ENCODE data around the gene NUDT22.

The NUDT22 gene

GRCh38 chr11:64276653-64277431 is 50.8 kb downstream of the NUDT22 start:
- Histone ChIP-seq H3K36me3 (ENCODE audit: insufficient read depth, low read depth, low read length) (peaks cover 6% of the 10 kb centered on the region; the same call in 1 of the 2 replicates), H3K4me3 (ENCODE audit: low read length) (no peak overlapping the region), H3K9me3 (ENCODE audit: insufficient read depth, low read depth, low read length) (no peaks in the 10 kb centered on the region), H3K27me3 (ENCODE audit: insufficient read depth, low read length) (no peaks in the 10 kb centered on the region), H3K4me1 (ENCODE audit: insufficient read depth, low read length) (peaks cover 6% of the 10 kb centered on the region; the same call in 1 of the 2 replicates), H3K9ac (ENCODE audit: low read depth, low read length) (no peak overlapping the region), H3K27ac (ENCODE audit: low read length) (no peak overlapping the region)

GRCh38 chr11:64278576-64279190 is 52.6 kb downstream of the NUDT22 start:
- Histone ChIP-seq H3K27ac (ENCODE audit: low read length) (no peak overlapping the region), H3K9me3 (ENCODE audit: insufficient read depth, low read depth, low read length) (no peaks in the 10 kb centered on the region), H3K4me3 (ENCODE audit: low read length) (no peak overlapping the region), H3K36me3 (ENCODE audit: insufficient read depth, low read depth, low read length) (peaks cover 6% of the 10 kb centered on the region; the same call in 1 of the 2 replicates), H3K27me3 (ENCODE audit: insufficient read depth, low read length) (no peaks in the 10 kb centered on the region), H3K4me1 (ENCODE audit: insufficient read depth, low read length) (peaks cover 6% of the 10 kb centered on the region; the same call in 1 of the 2 replicates), H3K9ac (ENCODE audit: low read depth, low read length) (no peak overlapping the region)
